ENCODE results near the gene GMEB1.
"Not testable (repeated sequence)": the region's sequence is repeated elsewhere in the genome, so short reads cannot be mapped to it uniquely, and the experiment has no call there.

DNA sequence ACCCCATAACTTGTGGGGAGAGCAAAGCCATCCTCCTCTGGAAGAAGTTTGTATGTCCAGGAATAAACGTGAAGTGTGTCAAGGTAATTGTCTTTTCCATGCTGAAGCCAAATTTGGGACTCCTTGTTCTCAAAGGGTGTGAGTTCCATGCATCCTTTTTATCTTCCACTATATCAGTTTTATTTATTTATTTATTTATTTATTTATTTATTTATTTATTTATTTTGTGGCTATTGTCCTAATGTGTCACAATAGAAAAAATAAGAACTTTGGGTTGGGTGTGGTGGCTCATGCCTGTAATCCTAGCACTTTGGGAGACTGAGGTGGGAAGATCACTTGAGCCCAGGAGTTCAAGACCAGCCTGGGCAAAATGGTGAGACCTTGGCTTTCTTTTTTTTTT is 23.0 kb downstream of the GMEB1 start:
- TF ChIP-seq, protein P1, sequence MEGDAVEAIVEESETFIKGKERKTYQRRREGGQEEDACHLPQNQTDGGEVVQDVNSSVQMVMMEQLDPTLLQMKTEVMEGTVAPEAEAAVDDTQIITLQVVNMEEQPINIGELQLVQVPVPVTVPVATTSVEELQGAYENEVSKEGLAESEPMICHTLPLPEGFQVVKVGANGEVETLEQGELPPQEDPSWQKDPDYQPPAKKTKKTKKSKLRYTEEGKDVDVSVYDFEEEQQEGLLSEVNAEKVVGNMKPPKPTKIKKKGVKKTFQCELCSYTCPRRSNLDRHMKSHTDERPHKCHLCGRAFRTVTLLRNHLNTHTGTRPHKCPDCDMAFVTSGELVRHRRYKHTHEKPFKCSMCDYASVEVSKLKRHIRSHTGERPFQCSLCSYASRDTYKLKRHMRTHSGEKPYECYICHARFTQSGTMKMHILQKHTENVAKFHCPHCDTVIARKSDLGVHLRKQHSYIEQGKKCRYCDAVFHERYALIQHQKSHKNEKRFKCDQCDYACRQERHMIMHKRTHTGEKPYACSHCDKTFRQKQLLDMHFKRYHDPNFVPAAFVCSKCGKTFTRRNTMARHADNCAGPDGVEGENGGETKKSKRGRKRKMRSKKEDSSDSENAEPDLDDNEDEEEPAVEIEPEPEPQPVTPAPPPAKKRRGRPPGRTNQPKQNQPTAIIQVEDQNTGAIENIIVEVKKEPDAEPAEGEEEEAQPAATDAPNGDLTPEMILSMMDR (conservative IDR thresholded peaks at IDR 0.05; ENCODE audit: low read length): not testable (repeated sequence)
- TF ChIP-seq EZH2phosphoT487 (IDR thresholded peaks at IDR 0.05; ENCODE audit: borderline replicate concordance): not testable (repeated sequence)
